ENCODE measurements around the gene MTERF1.

The MTERF1 gene

GRCh38 chr7:91922857-91923256, 42.4 kb upstream of the MTERF1 start:
- H4K20me1 ChIP-seq (ENCODE audit: control insufficient read depth, insufficient read depth, low read depth, low read length), result no peaks in the 10 kb centered on the region
- TF ChIP-seq CTCF (IDR thresholded peaks at IDR 0.05; ENCODE audit: low read depth, low read length, poor library complexity, severe bottlenecking), result no peak
- no peak for TF ChIP-seq EZH2phosphoT487 (IDR thresholded peaks at IDR 0.05; ENCODE audit: borderline replicate concordance, low read length)
- no peaks in the 10 kb centered on the region for H3K36me3 ChIP-seq (ENCODE audit: control insufficient read depth, low read length)
- no peak overlapping the region for H3K27ac ChIP-seq (ENCODE audit: low read depth, low read length)
- H3F3A ChIP-seq (ENCODE audit: control insufficient read depth, insufficient read depth), result no peaks in the 10 kb centered on the region
- no peak overlapping the region for H3K4me2 ChIP-seq (ENCODE audit: low read length)
- H3K4me3 ChIP-seq (ENCODE audit: low read length), result no peak overlapping the region
- no peaks in the 10 kb centered on the region for H3K9me2 ChIP-seq (replicated peaks; ENCODE audit: control insufficient read depth, low read length)
- peaks cover 7% of the 10 kb centered on the region; the same call in 1 of the 2 replicates for H3K27me3 ChIP-seq (ENCODE audit: control insufficient read depth, low read length)
- H3K79me2 ChIP-seq (ENCODE audit: control insufficient read depth, low read length), result no peaks in the 10 kb centered on the region
- H3K4me1 ChIP-seq (ENCODE audit: control insufficient read depth, low read length), result no peaks in the 10 kb centered on the region
- no peaks in the 10 kb centered on the region for H3K9me3 ChIP-seq (ENCODE audit: control insufficient read depth, insufficient read depth, low read length)

- TF ChIP-seq EZH2phosphoT487 (IDR thresholded peaks at IDR 0.05; ENCODE audit: borderline replicate concordance, low read length), result no peak
These were observed 37.9 kb upstream of the MTERF1 start for GRCh38 chr7:91918356-91918755.

GRCh38 chr7:91916051-91916440, 35.5 kb upstream of the MTERF1 start:
- Histone ChIP-seq H3K4me2 (ENCODE audit: low read length) (no peak overlapping the region), H3K4me1 (ENCODE audit: control insufficient read depth, low read length) (no peaks in the 10 kb centered on the region), H3F3A (ENCODE audit: control insufficient read depth, insufficient read depth) (no peaks in the 10 kb centered on the region), H3K27ac (ENCODE audit: low read depth, low read length) (no peak overlapping the region), H3K36me3 (ENCODE audit: control insufficient read depth, low read length) (no peaks in the 10 kb centered on the region), H3K27me3 (ENCODE audit: control insufficient read depth, low read length) (0 out of 2 replicates have a peak, but pooled peaks cover 4% of the 10 kb centered on the region), H4K20me1 (ENCODE audit: control insufficient read depth, insufficient read depth, low read depth, low read length) (no peaks in the 10 kb centered on the region), H3K9me2 (replicated peaks; ENCODE audit: control insufficient read depth, low read length) (no peaks in the 10 kb centered on the region), H3K9me3 (ENCODE audit: control insufficient read depth, insufficient read depth, low read length) (no peaks in the 10 kb centered on the region), H3K4me3 (ENCODE audit: low read length) (no peak overlapping the region), H3K79me2 (ENCODE audit: control insufficient read depth, low read length) (no peaks in the 10 kb centered on the region)
- TF ChIP-seq EZH2phosphoT487 (IDR thresholded peaks at IDR 0.05; ENCODE audit: borderline replicate concordance, low read length), result no peak
- no peak for TF ChIP-seq CTCF (IDR thresholded peaks at IDR 0.05; ENCODE audit: low read depth, low read length, poor library complexity, severe bottlenecking)

More at GRCh38 chr7:91918356-91918755, 37.9 kb upstream of the MTERF1 start:
- H3K4me1 ChIP-seq (ENCODE audit: control insufficient read depth, low read length), result no peaks in the 10 kb centered on the region
- H3K27me3 ChIP-seq (ENCODE audit: control insufficient read depth, low read length), result 0 out of 2 replicates have a peak, but pooled peaks cover 7% of the 10 kb centered on the region
- H3K9me2 ChIP-seq (replicated peaks; ENCODE audit: control insufficient read depth, low read length), result no peaks in the 10 kb centered on the region
- no peak overlapping the region for H3K4me3 ChIP-seq (ENCODE audit: low read length)
- H4K20me1 ChIP-seq (ENCODE audit: control insufficient read depth, insufficient read depth, low read depth, low read length), result no peaks in the 10 kb centered on the region
- H3K9me3 ChIP-seq (ENCODE audit: control insufficient read depth, insufficient read depth, low read length), result no peaks in the 10 kb centered on the region
- no peak overlapping the region for H3K4me2 ChIP-seq (ENCODE audit: low read length)
- no peak overlapping the region for H3K27ac ChIP-seq (ENCODE audit: low read depth, low read length)
- no peaks in the 10 kb centered on the region for H3F3A ChIP-seq (ENCODE audit: control insufficient read depth, insufficient read depth)
- H3K79me2 ChIP-seq (ENCODE audit: control insufficient read depth, low read length), result no peaks in the 10 kb centered on the region
- no peaks in the 10 kb centered on the region for H3K36me3 ChIP-seq (ENCODE audit: control insufficient read depth, low read length)

GRCh38 chr7:91915401-91916050, 35.0 kb upstream of the MTERF1 start:
- Histone ChIP-seq H3K79me2 (ENCODE audit: control insufficient read depth, low read length) (no peaks in the 10 kb centered on the region), H3K4me1 (ENCODE audit: control insufficient read depth, low read length) (no peaks in the 10 kb centered on the region), H3F3A (ENCODE audit: control insufficient read depth, insufficient read depth) (no peaks in the 10 kb centered on the region), H4K20me1 (ENCODE audit: control insufficient read depth, insufficient read depth, low read depth, low read length) (no peaks in the 10 kb centered on the region), H3K27me3 (ENCODE audit: control insufficient read depth, low read length) (0 out of 2 replicates have a peak, but pooled peaks cover 4% of the 10 kb centered on the region), H3K36me3 (ENCODE audit: control insufficient read depth, low read length) (no peaks in the 10 kb centered on the region), H3K9me2 (replicated peaks; ENCODE audit: control insufficient read depth, low read length) (no peaks in the 10 kb centered on the region), H3K4me2 (ENCODE audit: low read length) (no peak overlapping the region), H3K27ac (ENCODE audit: low read depth, low read length) (no peak overlapping the region), H3K4me3 (ENCODE audit: low read length) (no peak overlapping the region), H3K9me3 (ENCODE audit: control insufficient read depth, insufficient read depth, low read length) (no peaks in the 10 kb centered on the region)
- TF ChIP-seq EZH2phosphoT487 (IDR thresholded peaks at IDR 0.05; ENCODE audit: borderline replicate concordance, low read length) (no peak), CTCF (IDR thresholded peaks at IDR 0.05; ENCODE audit: low read depth, low read length, poor library complexity, severe bottlenecking) (no peak)
